Subcutaneous adipose tissue (tissue), 4 donors: ENCODE data around the gene ANXA7. TPM values are rescaled to one million over a fixed set of nuclear protein-coding genes. Genes with fewer than 3 reads are reported as not detected.

Source experiments
- total RNA-seq, 4 donors: library from RNA; depleted of rRNA; stranded (reverse); fragments of >200 nt; gene quantifications; one replicate each; pipeline ENCODE4 v1.1.0, GENCODE V29; 2016
- TF ChIP-seq, protein P1 (sequence below): fragments of 450-650 bp; IDR thresholded peaks from one replicate; pipeline ENCODE4 v1.5.1; 2016; ENCODE audit warnings: low read depth, mild to moderate bottlenecking, control low read depth, antibody characterized with exemption, moderate library complexity

Gene ANXA7
- total RNA-seq, 4 donors from 2014 or later = 106 to 145 (median 114) TPM

DNA sequence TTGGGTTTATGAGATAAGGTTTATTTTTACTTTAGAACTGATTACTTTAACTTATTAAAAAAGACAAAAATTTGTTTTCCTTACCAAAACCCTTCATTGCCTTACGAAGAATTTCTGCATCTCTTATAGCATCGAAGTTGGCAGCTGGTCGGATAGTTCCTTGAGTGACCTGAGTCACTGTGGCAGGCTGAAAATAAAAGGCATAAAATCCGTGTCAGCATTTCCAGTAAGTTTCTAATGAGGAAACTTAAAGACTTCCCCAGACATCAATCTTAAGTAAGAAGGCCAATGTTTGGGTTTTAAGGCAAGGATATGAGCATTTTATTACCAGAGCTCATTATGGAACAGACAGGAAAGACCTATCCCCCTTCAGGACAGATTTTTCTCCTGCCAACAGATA lies 25.6 kb downstream of the ANXA7 start:
- TF ChIP-seq, protein P1, sequence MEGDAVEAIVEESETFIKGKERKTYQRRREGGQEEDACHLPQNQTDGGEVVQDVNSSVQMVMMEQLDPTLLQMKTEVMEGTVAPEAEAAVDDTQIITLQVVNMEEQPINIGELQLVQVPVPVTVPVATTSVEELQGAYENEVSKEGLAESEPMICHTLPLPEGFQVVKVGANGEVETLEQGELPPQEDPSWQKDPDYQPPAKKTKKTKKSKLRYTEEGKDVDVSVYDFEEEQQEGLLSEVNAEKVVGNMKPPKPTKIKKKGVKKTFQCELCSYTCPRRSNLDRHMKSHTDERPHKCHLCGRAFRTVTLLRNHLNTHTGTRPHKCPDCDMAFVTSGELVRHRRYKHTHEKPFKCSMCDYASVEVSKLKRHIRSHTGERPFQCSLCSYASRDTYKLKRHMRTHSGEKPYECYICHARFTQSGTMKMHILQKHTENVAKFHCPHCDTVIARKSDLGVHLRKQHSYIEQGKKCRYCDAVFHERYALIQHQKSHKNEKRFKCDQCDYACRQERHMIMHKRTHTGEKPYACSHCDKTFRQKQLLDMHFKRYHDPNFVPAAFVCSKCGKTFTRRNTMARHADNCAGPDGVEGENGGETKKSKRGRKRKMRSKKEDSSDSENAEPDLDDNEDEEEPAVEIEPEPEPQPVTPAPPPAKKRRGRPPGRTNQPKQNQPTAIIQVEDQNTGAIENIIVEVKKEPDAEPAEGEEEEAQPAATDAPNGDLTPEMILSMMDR = no peak

DNA sequence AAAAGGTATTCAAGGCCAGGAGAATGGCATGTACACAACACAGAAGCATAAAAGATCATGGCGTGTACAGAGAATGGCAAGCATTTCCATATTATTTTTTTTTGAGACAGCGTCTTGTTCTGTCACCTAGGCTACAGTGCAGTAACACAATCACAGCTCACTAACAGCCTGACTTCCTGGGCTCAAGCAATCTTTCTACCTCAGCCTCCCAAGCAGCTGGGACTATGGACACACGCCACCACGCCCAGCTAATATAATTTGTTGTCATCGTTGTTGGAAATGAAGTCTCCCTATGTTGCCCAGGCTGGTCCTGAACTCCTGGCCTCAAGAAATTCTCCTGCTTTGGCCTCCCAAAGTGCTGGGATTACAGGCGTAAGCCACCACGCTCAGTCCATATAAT lies 27.3 kb downstream of the ANXA7 start:
- TF ChIP-seq, protein P1 = no peak

DNA sequence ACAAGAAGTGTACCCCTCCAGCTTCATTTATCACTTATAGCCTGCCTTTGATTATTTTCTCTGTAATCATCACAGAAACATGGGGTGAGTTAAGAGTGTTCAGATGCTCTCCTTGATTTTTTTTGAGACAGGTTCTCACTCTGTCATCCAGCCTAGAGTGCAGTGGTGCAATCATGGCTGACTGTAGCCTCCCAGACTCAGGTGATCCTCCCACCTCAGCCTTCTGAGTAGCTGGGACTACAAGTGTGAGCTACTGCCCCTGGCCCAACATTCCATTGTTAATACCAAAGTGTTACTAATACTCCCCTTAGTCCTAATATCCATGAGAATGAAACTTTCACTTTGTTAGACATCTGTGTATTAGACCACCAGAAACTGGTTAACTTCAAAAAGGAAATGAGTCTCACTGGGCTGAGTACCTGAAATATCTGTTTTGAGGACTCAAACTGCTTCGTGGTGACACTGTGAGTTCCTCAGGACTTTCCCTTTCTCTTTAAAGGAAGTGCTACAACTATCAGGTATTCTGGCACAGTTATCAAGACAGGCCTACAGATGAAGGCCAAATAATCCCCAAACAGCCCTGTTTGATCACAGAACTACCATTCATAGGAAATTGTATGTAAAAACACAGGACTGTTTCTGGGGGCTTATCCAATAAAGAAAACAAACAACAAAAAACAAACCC lies 34.7 kb downstream of the ANXA7 start:
- TF ChIP-seq, protein P1 = no peak

DNA sequence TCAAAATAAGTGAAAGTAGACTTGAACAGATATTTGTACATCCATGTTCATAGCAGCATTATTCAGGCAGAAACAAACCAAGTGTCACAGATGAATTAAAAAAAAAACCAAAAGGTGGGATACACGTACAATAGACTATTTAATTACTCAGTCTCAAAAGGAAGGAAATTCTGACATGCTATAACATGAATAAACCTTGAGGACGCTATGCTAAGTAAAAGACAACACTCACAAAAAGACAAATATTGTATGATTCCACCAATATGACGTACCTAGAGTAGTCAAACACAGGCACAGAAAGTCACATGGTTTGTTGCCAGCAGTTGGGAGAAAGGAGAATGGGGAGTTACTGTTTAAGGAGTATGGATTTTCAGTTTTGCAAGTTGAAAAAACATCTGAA lies 37.2 kb downstream of the ANXA7 start:
- TF ChIP-seq, protein P1 = no peak

DNA sequence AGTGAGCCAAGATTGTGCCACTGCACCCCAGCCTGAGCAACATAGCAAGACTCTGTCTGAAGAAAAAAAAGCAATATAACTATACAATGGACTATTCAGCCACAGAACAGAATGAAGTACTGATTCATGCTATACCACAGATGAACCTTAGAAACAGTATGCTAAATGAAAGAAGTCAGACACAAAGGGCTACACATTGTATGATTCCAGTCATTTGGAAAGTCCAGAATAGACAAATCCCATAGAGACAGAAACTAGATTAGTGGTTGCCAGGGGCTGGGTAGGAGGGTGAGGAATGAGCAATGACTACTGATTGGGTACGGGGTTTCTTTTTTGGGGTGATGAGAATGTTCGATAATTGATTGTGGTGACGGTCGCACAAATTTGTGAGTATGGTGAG lies 45.6 kb downstream of the ANXA7 start:
- TF ChIP-seq, protein P1 = no peak

DNA sequence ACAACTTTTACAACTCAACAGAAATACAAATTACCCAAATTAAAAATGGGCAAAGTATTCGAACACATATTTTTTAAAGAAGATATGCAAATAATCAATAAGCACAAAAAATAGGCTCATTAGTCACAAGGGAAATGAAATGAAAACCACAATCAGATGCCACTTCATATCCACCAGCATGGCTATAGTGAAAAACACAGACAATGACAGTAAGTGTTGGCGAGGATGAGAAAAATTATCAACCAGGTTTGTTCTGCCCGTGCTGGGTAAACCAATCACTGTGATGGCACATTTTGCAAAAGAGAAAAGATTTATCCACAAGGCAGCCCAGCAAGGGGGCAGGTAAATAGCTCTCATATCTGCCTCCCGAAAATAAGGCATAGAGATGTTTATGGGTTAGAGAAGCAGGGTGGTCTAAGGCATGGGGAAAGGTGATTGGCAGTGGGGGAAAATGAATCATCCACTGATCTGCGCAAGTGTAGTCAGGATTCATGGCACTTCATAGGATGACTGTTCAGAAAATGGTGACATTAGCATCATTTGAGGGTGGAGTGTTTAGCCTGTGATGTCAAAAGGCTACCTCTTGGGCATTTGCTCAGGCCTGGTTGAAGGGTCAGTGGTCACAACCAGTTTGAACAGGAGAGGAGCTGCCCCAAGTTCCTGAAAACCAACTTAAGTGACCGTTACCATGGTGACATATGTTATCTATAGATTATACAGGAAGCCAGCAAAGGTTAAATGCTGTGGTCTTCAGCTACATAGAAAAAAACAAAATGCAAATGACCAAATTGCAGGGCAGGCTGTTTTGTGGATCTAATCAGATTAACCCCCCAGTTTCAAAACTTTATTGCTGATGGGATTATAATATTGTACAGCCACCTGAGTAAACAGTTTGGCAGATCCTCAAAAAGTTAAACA lies 47.2 kb downstream of the ANXA7 start:
- TF ChIP-seq, protein P1 = no peak

DNA sequence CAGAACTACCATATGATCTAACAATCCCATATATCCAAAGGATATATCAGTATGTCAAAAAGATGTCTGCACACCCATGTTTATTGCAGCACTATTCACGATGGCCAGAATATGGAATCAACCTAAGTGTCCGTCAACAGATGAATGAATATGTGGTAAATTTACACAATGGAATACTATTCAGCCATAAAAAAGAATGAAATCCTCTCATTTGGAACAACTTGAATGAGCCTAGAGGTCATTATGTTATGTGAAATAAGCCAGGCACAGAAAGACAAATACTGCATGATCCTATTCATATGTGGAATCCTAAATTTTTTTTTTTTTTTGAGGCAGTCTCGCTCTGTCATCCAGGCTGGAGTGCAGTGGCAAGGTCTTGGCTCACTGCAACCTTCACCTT lies 48.9 kb downstream of the ANXA7 start:
- TF ChIP-seq, protein P1 = no peak
